GM12892 (cell line): ENCODE data around the gene LRFN2.

Experiments
- POLR2A ChIP-seq: IDR thresholded peaks from 2 replicates; pipeline ENCODE4 v1.6.1; 2011; ENCODE audit warnings: low read depth, low read length, control low read depth
- POLR2AphosphoS5 ChIP-seq: IDR thresholded peaks from 2 replicates; pipeline ENCODE4 v1.6.1; 2011; ENCODE audit warnings: low read depth, low read length, control low read depth

DNA sequence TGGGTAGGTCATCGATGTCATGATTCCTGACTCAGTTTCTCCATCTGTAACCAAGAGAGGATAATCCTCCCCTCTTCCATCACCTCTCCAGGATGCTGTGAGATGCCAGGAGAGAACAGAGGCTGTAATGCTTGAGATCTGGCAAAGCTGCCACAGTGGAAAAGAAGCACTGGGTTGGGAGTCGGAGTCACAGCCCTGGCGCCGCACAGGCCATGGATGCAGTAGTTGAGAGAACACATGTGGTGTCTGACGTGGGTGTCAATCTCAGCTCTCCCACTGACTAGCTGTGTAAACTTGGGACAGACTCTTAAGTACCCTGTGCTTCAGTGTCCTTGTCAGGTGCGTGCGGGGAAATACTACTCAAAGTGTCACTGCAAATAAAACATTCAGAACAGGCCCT is 47.3 kb downstream of the LRFN2 start:
- TF ChIP-seq POLR2A (no peak), POLR2AphosphoS5 (no peak)
